Neural progenitor cell (in vitro differentiated cells): ENCODE measurements around the gene ADCY7. TPM values are rescaled to one million over a fixed set of nuclear protein-coding genes. Genes with fewer than 3 reads are reported as not detected.

Experiments
- DNase-seq: peaks from one replicate; pipeline ENCODE4 v3.0.0-alpha.2; 2016; ENCODE audit warnings: low spot score
- H2AFZ ChIP-seq: fragments of 200-600 bp; sonication (generic); replicated peaks from 2 replicates; pipeline ENCODE4 v1.6.1; 2016; ENCODE audit warnings: antibody characterized with exemption
- H3F3A ChIP-seq: fragments of 200-600 bp; sonication (generic); 2 replicates; pipeline ENCODE4 v1.6.1; 2016; ENCODE audit warnings: antibody characterized with exemption, low read depth
- H3K27ac ChIP-seq: fragments of 200-600 bp; sonication (generic); 2 replicates; pipeline ENCODE4 v1.5.1; 2016; ENCODE audit warnings: mild to moderate bottlenecking
- H3K27me3 ChIP-seq: fragments of 200-600 bp; sonication (generic); 2 replicates; pipeline ENCODE4 v1.6.1; 2016; ENCODE audit warnings: mild to moderate bottlenecking, moderate library complexity
- H3K36me3 ChIP-seq: fragments of 200-600 bp; sonication (generic); 2 replicates; pipeline ENCODE4 v1.5.1; 2016
- H3K4me1 ChIP-seq: fragments of 200-600 bp; sonication (generic); 2 replicates; pipeline ENCODE4 v1.6.1; 2016; ENCODE audit warnings: mixed run types
- H3K4me2 ChIP-seq: fragments of 200-600 bp; sonication (generic); 2 replicates; pipeline ENCODE4 v1.6.1; 2016
- H3K4me3 ChIP-seq: fragments of 200-600 bp; sonication (generic); 2 replicates; pipeline ENCODE4 v1.5.1; 2016
- H3K79me2 ChIP-seq: fragments of 200-600 bp; sonication (generic); 2 replicates; pipeline ENCODE4 v1.6.1; 2016; ENCODE audit warnings: low read depth
- H3K9ac ChIP-seq: fragments of 200-600 bp; sonication (generic); 2 replicates; pipeline ENCODE4 v1.6.1; 2016
- H3K9me3 ChIP-seq: fragments of 200-600 bp; sonication (generic); 2 replicates; pipeline ENCODE4 v1.5.1; 2016; ENCODE audit warnings: low read depth
- H4K20me1 ChIP-seq: fragments of 200-600 bp; sonication (generic); 2 replicates; pipeline ENCODE4 v1.6.1; 2016; ENCODE audit warnings: low read depth
- H3K27ac Mint-ChIP-seq: 3 replicates; pipeline ENCODE4 v1.8.0; 2021; ENCODE audit warnings: mixed read lengths
- H3K27me3 Mint-ChIP-seq: 2 replicates; pipeline ENCODE4 v1.8.0; 2022; ENCODE audit warnings: low read depth, mild to moderate bottlenecking, inconsistent platforms, moderate library complexity, mixed read lengths; ENCODE audit not compliant: insufficient read depth
- H3K36me3 Mint-ChIP-seq: 3 replicates; pipeline ENCODE4 v1.8.0; 2021; ENCODE audit warnings: mixed read lengths
- H3K4me1 Mint-ChIP-seq: 3 replicates; pipeline ENCODE4 v1.8.0; 2021; ENCODE audit warnings: mixed read lengths
- H3K4me3 Mint-ChIP-seq: 3 replicates; pipeline ENCODE4 v1.8.0; 2021; ENCODE audit warnings: mild to moderate bottlenecking, moderate library complexity, mixed read lengths
- H3K9me3 Mint-ChIP-seq: 3 replicates; pipeline ENCODE4 v1.8.0; 2020; ENCODE audit warnings: mixed read lengths
- EZH2 ChIP-seq: fragments of 200-600 bp; sonication (generic); IDR thresholded peaks from 2 replicates; pipeline ENCODE4 v1.6.1; 2017; ENCODE audit warnings: antibody characterized with exemption, mild to moderate bottlenecking, moderate library complexity
- EZH2phosphoT487 ChIP-seq: fragments of 200-600 bp; sonication (generic); IDR thresholded peaks from 2 replicates; pipeline ENCODE4 v1.6.1; 2017; ENCODE audit warnings: antibody characterized with exemption
- total RNA-seq: library from RNA; depleted of rRNA; stranded (reverse); fragments of >200 nt; gene quantifications from 2 replicates; pipeline ENCODE4 v1.2.3, GENCODE V29; 2015; ENCODE audit warnings: low replicate concordance
- TF ChIP-seq, protein P1 (sequence below): fragments of 200-600 bp; sonication (generic); IDR thresholded peaks from 2 replicates; pipeline ENCODE4 v1.5.1; 2017; ENCODE audit warnings: antibody characterized with exemption, mild to moderate bottlenecking

The ADCY7 gene
- total RNA-seq, 1 donor from 2014 or later = 2.5 TPM

DNA sequence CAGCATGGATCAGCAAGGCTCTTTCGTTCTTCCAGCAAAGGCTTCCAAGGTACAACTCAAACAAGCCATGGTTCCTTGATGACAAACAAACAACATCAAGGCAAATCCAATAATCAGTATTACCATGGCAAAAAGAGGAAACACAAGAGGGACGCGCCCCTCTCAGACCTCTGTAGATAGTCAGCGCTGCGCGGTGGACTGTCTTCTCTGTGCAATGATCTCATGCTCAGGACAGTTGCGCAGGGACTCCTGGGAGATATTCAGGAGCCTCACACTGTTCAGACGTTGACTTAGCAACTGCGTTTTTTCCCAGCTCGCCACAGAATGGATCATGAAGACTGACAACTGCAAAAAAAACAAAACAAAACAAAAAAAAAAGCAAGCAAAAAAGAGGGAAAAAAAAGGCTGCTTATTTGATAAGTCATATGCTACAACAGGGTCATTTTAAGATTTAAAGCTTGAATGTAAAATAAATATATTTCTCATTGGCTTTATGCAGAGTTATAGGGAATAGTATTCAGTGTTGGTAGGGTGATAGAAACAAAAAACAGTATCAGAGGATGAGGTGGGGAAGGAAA, 37.1 kb upstream of the ADCY7 start:
- Histone ChIP-seq H3K36me3 (peaks cover 3% of the 10 kb centered on the region), H3K9ac (no peak overlapping the region), H4K20me1 (no peaks in the 10 kb centered on the region), H3K79me2 (no peaks in the 10 kb centered on the region), H3K4me3 (no peak overlapping the region), H3K4me2 (no peak overlapping the region), H3K27me3 (no peaks in the 10 kb centered on the region), H3F3A (peaks cover 4% of the 10 kb centered on the region), H3K4me1 (no peaks in the 10 kb centered on the region), H2AFZ (no peak overlapping the region), H3K27ac (no peak overlapping the region), H3K9me3 (no peaks in the 10 kb centered on the region)
- TF ChIP-seq, protein P1, sequence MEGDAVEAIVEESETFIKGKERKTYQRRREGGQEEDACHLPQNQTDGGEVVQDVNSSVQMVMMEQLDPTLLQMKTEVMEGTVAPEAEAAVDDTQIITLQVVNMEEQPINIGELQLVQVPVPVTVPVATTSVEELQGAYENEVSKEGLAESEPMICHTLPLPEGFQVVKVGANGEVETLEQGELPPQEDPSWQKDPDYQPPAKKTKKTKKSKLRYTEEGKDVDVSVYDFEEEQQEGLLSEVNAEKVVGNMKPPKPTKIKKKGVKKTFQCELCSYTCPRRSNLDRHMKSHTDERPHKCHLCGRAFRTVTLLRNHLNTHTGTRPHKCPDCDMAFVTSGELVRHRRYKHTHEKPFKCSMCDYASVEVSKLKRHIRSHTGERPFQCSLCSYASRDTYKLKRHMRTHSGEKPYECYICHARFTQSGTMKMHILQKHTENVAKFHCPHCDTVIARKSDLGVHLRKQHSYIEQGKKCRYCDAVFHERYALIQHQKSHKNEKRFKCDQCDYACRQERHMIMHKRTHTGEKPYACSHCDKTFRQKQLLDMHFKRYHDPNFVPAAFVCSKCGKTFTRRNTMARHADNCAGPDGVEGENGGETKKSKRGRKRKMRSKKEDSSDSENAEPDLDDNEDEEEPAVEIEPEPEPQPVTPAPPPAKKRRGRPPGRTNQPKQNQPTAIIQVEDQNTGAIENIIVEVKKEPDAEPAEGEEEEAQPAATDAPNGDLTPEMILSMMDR = no peak
- no peak for TF ChIP-seq EZH2phosphoT487
- Mint-ChIP-seq H3K4me1 (no peaks in the 10 kb centered on the region), H3K36me3 (peaks cover 6% of the 10 kb centered on the region), H3K9me3 (no peaks in the 10 kb centered on the region), H3K4me3 (no peak overlapping the region), H3K27ac (no peak overlapping the region), H3K27me3 (no peaks in the 10 kb centered on the region)
- no peak for DNase-seq

DNA sequence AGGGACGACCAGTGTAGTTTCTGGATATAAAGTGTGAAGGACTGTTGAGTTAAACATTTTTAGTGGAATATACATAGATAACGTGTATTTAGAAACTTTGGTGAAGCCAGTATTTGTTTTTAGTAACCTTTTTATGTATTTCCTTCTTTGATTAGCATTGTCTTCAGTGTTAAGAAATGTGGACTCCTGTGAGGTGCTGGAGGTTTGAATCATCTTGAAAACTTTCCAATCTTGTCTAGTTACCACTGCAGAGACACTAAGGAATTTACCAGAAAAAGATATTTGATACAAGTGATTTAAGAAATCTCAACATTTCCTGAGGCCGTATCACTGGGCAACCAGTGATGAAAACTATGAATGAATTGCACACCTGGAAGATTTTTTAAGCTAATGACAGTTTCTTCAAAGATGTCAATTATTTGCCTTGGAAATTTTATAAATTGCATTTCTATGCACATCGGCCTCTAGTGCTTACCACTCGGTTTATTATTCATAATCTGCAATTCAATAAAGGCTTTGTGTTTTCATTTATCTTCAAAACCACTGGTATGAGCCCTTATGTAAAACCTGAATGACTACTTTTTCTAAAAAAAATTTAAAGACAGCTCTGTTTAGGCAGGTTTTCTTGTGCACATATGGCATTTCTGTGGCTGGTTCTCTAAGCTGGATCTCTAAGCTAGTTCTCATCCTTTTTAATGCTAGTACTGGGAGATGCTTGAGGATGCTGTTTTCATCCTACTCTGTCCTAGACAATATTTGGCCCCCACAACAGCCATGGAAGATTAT, 31.4 kb upstream of the ADCY7 start:
- DNase-seq = no peak
- no peaks in the 10 kb centered on the region for H3K27me3 ChIP-seq
- H3K9ac ChIP-seq = no peak overlapping the region
- H3K36me3 ChIP-seq = peaks cover 3% of the 10 kb centered on the region
- H3K27ac ChIP-seq = no peak overlapping the region
- no peak overlapping the region for H3K4me2 ChIP-seq
- no peaks in the 10 kb centered on the region for H4K20me1 ChIP-seq
- TF ChIP-seq EZH2phosphoT487 (no peak), EZH2 (no peak)
- TF ChIP-seq, protein P1 = no peak
- H3K27me3 Mint-ChIP-seq = peaks cover 4% of the 10 kb centered on the region
- no peaks in the 10 kb centered on the region for H3K79me2 ChIP-seq
- H2AFZ ChIP-seq = no peak overlapping the region
- H3K4me1 Mint-ChIP-seq = peaks cover 9% of the 10 kb centered on the region
- peaks cover 8% of the 10 kb centered on the region for H3F3A ChIP-seq
- H3K27ac Mint-ChIP-seq = no peak overlapping the region
- no peaks in the 10 kb centered on the region for H3K4me1 ChIP-seq
- H3K9me3 Mint-ChIP-seq = no peaks in the 10 kb centered on the region
- H3K36me3 Mint-ChIP-seq = no peaks in the 10 kb centered on the region
- H3K4me3 ChIP-seq = no peak overlapping the region
- no peak overlapping the region for H3K4me3 Mint-ChIP-seq
- no peaks in the 10 kb centered on the region for H3K9me3 ChIP-seq

DNA sequence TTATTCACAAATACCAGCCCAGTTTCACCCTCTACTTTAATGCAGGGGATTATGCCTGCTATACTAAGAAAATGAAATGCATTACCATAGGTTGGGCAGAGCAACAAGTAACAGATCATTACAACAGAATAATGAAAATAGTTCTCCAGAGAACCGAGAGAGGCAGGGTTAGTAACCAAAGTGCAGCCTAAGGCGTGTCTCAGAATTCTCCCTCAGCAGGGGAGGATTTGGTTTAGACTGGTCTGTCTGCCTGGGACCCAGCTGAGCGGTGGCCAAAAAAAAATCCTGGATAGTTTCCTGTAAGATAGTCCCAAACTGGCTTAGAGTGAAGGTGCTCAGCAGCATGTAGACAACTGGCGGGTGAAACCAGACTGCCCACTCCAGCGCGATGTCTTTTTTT, 30.8 kb upstream of the ADCY7 start:
- Histone ChIP-seq H3K27me3 (no peaks in the 10 kb centered on the region), H3K36me3 (peaks cover under 1% of the 10 kb centered on the region), H3K4me1 (no peaks in the 10 kb centered on the region), H3K9me3 (no peaks in the 10 kb centered on the region), H4K20me1 (no peaks in the 10 kb centered on the region), H3K79me2 (no peaks in the 10 kb centered on the region), H2AFZ (no peak overlapping the region), H3K4me2 (no peak overlapping the region), H3K27ac (no peak overlapping the region), H3F3A (peaks cover 8% of the 10 kb centered on the region), H3K9ac (no peak overlapping the region), H3K4me3 (no peak overlapping the region)
- Mint-ChIP-seq H3K4me1 (peaks cover 9% of the 10 kb centered on the region), H3K27ac (no peak overlapping the region), H3K36me3 (no peaks in the 10 kb centered on the region), H3K27me3 (peaks cover 4% of the 10 kb centered on the region), H3K9me3 (no peaks in the 10 kb centered on the region), H3K4me3 (no peak overlapping the region)
- peak; percentile 54 for DNase-seq
- TF ChIP-seq, protein P1 = no peak
- TF ChIP-seq EZH2 (no peak), EZH2phosphoT487 (no peak)
